NCI-H1436 treated with DMSO at 0.1 percent for 48 hours (cell line): ENCODE measurements around the gene MVD.

ENCODE experiments used
- DNase-seq: peaks from one replicate; lab custom pipeline; 2025; lab: John Stamatoyannopoulos, UW

The MVD gene, protein sequence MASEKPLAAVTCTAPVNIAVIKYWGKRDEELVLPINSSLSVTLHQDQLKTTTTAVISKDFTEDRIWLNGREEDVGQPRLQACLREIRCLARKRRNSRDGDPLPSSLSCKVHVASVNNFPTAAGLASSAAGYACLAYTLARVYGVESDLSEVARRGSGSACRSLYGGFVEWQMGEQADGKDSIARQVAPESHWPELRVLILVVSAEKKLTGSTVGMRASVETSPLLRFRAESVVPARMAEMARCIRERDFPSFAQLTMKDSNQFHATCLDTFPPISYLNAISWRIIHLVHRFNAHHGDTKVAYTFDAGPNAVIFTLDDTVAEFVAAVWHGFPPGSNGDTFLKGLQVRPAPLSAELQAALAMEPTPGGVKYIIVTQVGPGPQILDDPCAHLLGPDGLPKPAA

DNA sequence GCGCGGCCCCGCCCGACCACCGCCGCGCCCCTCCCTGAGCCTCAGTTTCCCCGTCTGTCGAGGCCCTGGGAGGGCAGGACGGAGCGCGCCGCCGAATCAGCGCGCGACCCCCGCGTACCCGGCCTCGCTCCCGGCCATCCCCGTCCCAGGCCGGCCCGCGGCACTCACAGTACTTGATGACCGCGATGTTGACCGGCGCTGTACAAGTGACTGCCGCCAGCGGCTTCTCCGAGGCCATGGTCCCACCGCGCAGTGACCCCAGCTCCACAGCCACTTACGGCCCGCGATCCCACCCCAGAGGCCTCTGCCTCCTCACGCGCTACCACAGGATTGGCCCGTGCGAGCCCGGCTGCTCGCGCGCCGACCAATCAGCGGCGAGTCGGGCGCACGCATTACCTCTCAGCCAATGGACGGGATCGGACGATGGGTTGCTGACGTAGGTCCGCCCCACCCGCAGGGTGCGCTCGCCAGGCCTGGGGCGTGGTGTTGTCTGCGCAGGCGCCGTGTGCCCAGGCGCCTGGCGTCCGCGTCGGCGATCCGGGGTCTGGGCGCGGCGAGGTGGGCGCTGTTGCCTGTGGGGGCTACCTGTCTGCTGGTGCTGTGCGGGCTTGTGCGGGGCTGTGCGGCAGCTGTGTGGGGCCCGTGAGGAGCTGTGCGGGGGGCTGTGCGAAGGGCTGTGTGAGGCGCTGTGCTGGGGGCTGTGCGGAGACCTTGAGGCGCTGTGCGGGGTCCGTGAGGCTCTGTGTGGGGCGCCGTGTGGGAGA, at the start of gene MVD:
MVD (minus strand) TSS at position 249 of the 764 bp plus-strand sequence; CDS start at position 238, 11 bp downstream.
- DNase-seq: peak; percentile 83

- no peak for DNase-seq
Measured at GRCh38 chr16:88712362-88712979, 49.6 kb upstream of the MVD start.

GRCh38 chr16:88711750-88712340, 49.0 kb upstream of the MVD start:
- no peak for DNase-seq

DNA sequence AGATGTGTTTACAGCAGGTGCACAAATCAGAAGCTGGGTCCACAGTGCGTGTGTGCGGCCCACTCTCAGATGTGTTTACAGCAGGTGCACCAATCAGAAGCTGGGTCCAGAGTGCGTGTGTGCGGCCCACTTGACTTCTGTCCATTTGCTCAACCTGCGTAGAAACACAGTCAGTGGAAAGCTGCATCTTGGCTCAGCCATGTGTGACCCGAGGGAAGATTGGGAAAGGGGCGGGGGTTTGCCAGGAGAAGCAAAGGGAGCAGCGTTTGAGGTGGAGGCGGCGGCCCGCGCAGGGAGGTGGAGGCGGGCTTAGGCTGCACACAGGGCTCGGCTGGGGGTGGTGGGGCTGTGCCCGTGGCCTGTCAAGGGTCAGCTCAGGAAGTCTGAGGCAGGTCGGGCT, 47.7 kb upstream of the MVD start:
- DNase-seq: no peak

DNA sequence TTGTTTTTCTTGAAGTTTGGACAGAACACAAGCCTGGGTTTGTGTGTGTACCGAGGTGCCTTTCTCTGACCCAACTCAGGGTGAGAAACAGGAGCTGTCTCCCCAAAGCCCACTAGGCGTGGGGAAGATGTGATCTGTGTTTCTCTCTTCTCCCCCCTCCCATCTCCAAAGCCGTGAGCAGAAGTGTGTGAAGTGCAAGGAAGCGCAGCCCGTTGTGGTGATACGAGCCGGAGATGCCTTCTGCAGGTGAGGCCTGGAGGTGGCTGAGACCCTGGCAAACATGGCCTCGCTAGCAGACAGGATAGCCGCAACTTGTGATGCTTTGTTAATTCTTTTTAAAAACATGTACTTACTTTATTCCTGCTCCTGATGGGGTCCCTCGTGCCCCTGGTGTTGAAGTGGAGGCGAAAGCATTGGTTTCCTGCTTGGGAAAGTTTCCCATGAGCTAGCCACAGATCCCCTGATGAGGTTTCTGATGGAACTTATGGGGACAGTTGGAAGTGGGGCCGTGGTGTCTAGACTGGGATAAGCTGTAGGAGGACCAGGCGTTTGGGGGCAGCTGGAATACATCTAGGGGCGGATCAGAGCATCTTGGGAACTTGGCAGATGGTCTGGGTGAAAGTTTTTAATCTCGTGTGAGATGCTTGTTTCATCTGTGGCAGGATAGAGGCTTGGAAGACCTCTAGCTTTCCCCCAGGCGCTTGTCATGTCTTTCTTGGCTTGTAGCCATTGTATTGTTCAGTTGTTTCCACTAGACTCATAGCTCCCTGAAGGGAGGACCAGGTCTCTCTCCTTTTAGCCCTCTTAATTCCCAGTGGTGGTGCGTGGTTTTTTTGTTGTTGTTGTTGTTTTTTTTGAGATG, 44.3 kb upstream of the MVD start:
- no peak for DNase-seq

DNA sequence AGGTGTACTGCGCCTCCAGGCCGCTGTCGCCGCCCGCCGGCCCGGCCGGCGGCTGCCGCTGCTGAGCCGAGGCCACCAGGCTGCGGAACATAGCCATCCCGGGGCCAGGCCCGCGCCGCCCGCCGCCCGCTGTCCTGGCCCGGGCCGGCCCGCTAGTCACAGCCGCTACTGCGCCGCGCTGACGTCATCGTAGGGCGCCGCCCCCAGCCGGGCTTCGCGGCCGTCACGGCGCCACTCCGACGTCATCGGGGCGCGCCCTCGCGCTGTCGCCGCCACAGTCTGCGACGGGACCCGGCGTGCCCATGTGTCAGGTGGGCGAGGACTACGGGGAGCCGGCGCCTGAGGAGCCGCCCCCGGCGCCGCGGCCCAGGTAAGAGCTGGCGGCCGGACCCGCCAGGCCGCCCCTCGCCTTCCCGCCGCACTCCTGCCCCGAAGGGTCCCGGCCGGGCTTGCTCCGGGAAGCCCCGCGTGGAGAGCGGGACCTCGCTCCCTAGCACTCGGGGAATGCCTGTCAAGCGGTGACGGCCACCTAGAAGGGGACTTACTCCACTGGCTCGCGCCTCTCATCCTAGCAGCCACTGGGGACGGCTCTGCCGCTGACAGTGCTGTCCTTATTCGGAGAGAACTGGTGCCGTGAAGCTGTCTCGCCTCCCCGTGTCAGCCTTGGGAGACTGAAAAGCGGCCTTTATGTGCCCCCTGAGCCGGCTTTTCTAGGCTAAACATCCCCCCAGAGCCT, 43.5 kb upstream of the MVD start, which contains the start of the genes CTU2 and RNF166:
CTU2 (plus strand) TSS at position 275 of the 736 bp plus-strand sequence; CDS start at position 303, 28 bp downstream.
RNF166 (minus strand) TSS at position 180 of the 736 bp plus-strand sequence; CDS start at position 97, 83 bp downstream.
- DNase-seq: no peak

DNA sequence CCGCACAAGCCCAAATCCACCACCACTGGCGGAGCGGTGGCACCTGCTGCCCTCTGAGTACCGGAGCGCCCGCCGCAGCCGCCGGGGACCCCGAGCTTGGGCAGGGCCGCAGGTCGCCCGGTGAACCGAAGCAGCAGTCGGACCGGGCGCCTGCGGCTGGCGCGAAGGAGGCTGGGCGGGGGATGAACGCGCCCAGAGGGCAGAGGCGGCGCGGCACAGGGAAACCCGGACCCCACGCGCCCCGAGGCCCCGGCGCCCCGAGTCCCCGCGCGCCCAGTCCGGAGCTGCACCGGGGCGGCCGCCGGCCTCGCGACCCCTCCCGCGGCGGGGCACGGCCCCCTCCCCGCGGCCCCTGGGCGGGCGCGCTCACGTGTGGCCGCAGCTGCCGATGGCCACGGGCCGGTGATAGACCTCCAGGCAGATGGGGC, 42.9 kb upstream of the MVD start:
- no peak for DNase-seq

- DNase-seq: no peak
Measured at GRCh38 chr16:88705076-88705684, 42.3 kb upstream of the MVD start.

GRCh38 chr16:88703486-88704309, 40.8 kb upstream of the MVD start:
- DNase-seq: no peak

GRCh38 chr16:88702371-88703210, 39.7 kb upstream of the MVD start:
- DNase-seq: no peak

DNA sequence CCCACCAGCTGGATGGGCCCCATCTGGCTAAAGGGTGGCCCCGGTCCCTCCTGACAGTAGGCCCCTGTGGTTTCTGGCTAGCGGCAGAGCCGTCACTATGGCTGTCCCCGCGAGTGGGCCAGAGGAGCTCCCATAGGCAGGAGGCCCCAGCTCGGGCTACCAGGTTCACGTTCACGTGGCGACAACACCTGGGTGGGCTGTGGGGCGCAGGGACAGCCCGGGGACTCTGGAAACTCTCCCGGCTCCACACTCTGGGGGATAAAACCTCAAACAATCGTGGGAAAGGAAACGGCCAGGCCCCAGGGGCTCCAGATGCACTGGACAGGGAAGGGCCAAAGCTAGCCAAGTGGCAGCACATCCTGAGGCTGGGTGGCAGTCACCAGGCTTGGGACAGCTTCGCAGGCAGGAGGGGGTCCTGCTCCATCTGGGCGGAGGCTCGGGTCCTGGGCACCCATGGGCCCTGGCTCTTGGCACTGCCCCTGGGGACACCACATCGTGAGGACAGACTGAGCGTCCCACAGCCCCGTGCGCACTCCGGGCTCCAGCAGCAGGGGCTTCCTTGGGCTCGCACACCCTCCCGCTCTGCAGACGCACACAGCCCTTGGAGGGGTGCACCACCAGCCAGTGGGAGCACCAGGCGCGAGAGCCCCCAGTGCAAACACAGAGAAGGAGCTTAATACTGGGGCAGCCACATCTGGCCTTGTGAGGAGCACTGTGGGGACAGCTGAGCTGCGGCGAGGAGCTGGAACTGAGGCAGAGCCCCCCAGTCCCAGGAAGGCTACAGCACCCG, 38.9 kb upstream of the MVD start:
- no peak for DNase-seq

- no peak for DNase-seq
Measured at GRCh38 chr16:88700636-88701482, 38.0 kb upstream of the MVD start.

DNA sequence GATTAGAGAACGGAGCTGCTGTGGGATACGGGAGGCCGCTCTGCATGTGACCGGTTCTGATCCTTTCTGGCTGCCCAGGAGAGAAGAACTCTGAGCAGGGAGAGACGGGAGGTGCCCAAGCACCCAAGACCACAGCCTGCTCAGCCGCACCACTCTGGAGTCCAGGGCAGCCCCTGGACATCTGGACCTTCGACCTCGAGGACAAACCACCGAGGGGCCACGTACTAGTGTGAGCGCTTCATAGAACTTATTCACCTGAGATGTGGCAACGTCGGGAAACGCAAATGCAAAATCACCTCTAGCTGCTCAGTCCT, 37.4 kb upstream of the MVD start:
- DNase-seq: no peak

GRCh38 chr16:88699180-88699579, 36.3 kb upstream of the MVD start:
- DNase-seq: no peak

- DNase-seq: no peak
Measured at GRCh38 chr16:88698646-88699045, 35.8 kb upstream of the MVD start.

- no peak for DNase-seq
Measured at GRCh38 chr16:88697831-88698615, 35.1 kb upstream of the MVD start.
